A549 (cell line): ENCODE data around the gene ADIG.

ENCODE experiments used
- BHLHE40 ChIP-seq: IDR thresholded peaks from 2 replicates; pipeline ENCODE4 v1.6.1; 2012; ENCODE audit warnings: low read depth, low read length, inconsistent platforms
- CEBPB ChIP-seq, 2 experiments: fragments of >200 bp in 1 of 2; sonication (Bioruptor Twin) in 1 of 2; formaldehyde crosslinking in 1 of 2; IDR thresholded peaks; 2 replicates each; pipeline ENCODE4 v1.6.1; 2012 to 2016
- EP300 ChIP-seq, 2 experiments: fragments of >200 bp; sonication (Bioruptor Twin); formaldehyde crosslinking; IDR thresholded peaks; 2 replicates in 1 of 2; 3 replicates in 1 of 2; pipeline ENCODE4 v1.6.1; 2016 to 2017
- GATA3 ChIP-seq: IDR thresholded peaks from 2 replicates; pipeline ENCODE4 v1.6.1; 2012; ENCODE audit warnings: borderline replicate concordance
- HOXA7 ChIP-seq: fragments of 250-450 bp; sonication (Bioruptor Pico); IDR thresholded peaks from 2 replicates; pipeline ENCODE4 v1.5.0; 2020; ENCODE audit warnings: mild to moderate bottlenecking, moderate library complexity
- MAFK ChIP-seq: fragments of 450-650 bp; IDR thresholded peaks from 2 replicates; pipeline ENCODE4 v1.6.1; 2014; ENCODE audit not compliant: partially characterized antibody
- NFE2L2 ChIP-seq: fragments of 150-350 bp; conservative IDR thresholded peaks from 2 replicates; pipeline ENCODE4 v1.6.1; 2014; ENCODE audit warnings: low read length
- RCOR1 ChIP-seq: fragments of 150-350 bp; IDR thresholded peaks from 2 replicates; pipeline ENCODE4 v1.6.1; 2014; ENCODE audit warnings: antibody characterized with exemption, low read length, low read depth
- ZC3H11A ChIP-seq: fragments of 450-650 bp; IDR thresholded peaks from 2 replicates; pipeline ENCODE4 v1.6.1; 2014; ENCODE audit warnings: antibody characterized with exemption, mild to moderate bottlenecking
- TF ChIP-seq, protein P1 (sequence below): fragments of 200-600 bp; sonication (generic); IDR thresholded peaks from 2 replicates; pipeline ENCODE4 v1.6.1; 2016; ENCODE audit warnings: antibody characterized with exemption, mild to moderate bottlenecking, moderate library complexity
- TF ChIP-seq, protein P2 (sequence below): fragments of >200 bp; sonication (Bioruptor Twin); formaldehyde crosslinking; IDR thresholded peaks from 3 replicates; pipeline ENCODE4 v1.5.1; 2016

DNA sequence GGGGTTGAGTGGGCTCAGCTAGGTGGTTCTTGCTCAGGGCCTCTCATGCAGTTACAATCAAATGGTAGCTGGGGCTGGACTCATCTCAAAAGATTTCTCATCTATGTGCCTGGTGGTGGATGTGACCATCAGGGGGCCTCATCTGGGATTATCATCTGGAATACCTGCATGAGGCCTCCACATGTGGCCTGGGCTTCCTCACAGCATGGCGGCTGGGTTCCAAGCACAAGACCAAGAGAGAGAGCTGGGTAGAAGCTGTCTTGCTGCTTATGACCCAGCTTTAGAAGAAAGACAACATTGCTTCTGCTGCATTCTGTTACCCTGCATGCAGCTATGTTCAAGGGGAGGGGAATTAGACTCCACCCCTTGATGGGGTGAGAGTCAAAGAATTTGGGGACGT lies 43.1 kb downstream of the ADIG start:
- TF ChIP-seq, protein P1, sequence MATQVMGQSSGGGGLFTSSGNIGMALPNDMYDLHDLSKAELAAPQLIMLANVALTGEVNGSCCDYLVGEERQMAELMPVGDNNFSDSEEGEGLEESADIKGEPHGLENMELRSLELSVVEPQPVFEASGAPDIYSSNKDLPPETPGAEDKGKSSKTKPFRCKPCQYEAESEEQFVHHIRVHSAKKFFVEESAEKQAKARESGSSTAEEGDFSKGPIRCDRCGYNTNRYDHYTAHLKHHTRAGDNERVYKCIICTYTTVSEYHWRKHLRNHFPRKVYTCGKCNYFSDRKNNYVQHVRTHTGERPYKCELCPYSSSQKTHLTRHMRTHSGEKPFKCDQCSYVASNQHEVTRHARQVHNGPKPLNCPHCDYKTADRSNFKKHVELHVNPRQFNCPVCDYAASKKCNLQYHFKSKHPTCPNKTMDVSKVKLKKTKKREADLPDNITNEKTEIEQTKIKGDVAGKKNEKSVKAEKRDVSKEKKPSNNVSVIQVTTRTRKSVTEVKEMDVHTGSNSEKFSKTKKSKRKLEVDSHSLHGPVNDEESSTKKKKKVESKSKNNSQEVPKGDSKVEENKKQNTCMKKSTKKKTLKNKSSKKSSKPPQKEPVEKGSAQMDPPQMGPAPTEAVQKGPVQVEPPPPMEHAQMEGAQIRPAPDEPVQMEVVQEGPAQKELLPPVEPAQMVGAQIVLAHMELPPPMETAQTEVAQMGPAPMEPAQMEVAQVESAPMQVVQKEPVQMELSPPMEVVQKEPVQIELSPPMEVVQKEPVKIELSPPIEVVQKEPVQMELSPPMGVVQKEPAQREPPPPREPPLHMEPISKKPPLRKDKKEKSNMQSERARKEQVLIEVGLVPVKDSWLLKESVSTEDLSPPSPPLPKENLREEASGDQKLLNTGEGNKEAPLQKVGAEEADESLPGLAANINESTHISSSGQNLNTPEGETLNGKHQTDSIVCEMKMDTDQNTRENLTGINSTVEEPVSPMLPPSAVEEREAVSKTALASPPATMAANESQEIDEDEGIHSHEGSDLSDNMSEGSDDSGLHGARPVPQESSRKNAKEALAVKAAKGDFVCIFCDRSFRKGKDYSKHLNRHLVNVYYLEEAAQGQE = no peak
- TF ChIP-seq BHLHE40 = no peak
- TF ChIP-seq NFE2L2 = no peak
- TF ChIP-seq, protein P2, sequence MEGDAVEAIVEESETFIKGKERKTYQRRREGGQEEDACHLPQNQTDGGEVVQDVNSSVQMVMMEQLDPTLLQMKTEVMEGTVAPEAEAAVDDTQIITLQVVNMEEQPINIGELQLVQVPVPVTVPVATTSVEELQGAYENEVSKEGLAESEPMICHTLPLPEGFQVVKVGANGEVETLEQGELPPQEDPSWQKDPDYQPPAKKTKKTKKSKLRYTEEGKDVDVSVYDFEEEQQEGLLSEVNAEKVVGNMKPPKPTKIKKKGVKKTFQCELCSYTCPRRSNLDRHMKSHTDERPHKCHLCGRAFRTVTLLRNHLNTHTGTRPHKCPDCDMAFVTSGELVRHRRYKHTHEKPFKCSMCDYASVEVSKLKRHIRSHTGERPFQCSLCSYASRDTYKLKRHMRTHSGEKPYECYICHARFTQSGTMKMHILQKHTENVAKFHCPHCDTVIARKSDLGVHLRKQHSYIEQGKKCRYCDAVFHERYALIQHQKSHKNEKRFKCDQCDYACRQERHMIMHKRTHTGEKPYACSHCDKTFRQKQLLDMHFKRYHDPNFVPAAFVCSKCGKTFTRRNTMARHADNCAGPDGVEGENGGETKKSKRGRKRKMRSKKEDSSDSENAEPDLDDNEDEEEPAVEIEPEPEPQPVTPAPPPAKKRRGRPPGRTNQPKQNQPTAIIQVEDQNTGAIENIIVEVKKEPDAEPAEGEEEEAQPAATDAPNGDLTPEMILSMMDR = no peak
- TF ChIP-seq HOXA7 (CRISPR knock-in tag) = no peak
- no peak for TF ChIP-seq GATA3
- TF ChIP-seq MAFK = no peak
- no peak for TF ChIP-seq CEBPB (IDR thresholded peaks at IDR 0.05)
- TF ChIP-seq RCOR1 = no peak
- no peak for TF ChIP-seq ZC3H11A
- no peak for TF ChIP-seq EP300 (IDR thresholded peaks at IDR 0.05)
